ENCODE data around the gene EBLN1.

DNA sequence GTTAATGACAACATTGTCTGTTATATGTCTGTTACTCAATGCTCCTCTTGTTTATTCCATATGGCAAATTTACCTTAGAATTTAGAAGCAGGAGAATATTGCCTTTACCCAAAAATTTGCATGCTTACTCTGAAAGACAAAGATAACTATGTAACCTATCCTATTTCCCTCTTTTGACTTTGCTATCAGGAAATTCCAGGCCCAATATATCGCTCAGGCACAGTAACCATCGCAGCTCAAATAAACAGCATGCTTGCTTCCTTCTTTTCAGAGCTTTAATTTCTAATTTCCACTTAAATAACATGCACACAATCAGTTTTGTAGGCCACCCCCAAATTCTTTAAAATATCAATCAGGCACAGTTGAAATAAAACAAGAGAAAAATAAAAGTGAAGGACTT, 57.8 kb downstream of the EBLN1 start:
- TF ChIP-seq, protein P1, sequence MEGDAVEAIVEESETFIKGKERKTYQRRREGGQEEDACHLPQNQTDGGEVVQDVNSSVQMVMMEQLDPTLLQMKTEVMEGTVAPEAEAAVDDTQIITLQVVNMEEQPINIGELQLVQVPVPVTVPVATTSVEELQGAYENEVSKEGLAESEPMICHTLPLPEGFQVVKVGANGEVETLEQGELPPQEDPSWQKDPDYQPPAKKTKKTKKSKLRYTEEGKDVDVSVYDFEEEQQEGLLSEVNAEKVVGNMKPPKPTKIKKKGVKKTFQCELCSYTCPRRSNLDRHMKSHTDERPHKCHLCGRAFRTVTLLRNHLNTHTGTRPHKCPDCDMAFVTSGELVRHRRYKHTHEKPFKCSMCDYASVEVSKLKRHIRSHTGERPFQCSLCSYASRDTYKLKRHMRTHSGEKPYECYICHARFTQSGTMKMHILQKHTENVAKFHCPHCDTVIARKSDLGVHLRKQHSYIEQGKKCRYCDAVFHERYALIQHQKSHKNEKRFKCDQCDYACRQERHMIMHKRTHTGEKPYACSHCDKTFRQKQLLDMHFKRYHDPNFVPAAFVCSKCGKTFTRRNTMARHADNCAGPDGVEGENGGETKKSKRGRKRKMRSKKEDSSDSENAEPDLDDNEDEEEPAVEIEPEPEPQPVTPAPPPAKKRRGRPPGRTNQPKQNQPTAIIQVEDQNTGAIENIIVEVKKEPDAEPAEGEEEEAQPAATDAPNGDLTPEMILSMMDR (IDR thresholded peaks at IDR 0.05; ENCODE audit: low read length): no peak
- TF ChIP-seq EZH2 (optimal IDR thresholded peaks at IDR 0.05; ENCODE audit: low read depth, low read length): no peak
- TF ChIP-seq EZH2phosphoT487 (IDR thresholded peaks at IDR 0.05; ENCODE audit: low read length): no peak
